Amygdala (tissue), 56 donors: ENCODE measurements around the gene CBFB.
"Not testable (repeated sequence)": the region's sequence is repeated elsewhere in the genome, so short reads cannot be mapped to it uniquely, and the experiment has no call there.

ENCODE experiments used
- DNase-seq, 56 donors: peaks; one replicate each; lab custom pipeline; 2025; lab: John Stamatoyannopoulos, UW

CBFB gene

DNA sequence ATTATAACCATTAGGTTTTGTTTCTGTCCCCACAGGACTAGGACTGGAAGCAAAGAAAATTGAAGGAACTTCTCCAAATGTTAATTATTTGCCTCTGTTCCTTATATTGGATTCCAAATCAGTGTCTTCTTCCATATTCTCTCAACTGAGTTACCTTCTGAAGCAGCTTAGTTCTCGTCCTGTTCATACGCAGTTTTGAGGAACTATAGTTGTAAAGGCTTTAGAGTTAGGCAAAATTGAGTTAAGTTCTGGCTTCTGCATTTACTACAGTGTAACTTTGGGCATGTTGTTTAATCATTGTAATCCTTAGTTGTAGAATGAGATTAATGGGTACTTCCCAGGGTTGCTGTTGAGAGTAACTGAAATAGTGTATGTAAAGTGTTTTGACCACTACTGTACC is 11.2 kb downstream of the CBFB start:
- DNase-seq: no peak

DNA sequence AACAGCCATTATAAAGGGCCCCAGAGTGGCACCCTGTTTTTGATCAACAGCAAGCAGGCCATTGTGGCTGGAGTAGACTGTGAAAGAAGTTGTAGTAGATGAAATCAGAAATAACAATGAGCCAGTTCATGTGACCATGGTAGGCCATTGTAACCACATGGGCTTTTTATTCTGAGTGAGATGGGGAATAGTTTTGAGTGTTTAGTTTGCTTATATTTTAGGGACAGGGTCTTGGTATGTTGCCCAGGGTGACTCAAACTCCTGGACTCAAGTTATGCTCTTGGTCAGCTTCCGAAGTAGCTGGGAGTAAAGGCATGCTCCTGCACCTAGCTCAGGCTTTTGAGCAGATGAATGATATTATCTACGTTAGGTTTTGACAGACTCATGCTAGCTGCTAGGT is 12.0 kb downstream of the CBFB start:
- DNase-seq: peak in 10 of 56 donors; percentile 2 to 50 (median 12)

DNA sequence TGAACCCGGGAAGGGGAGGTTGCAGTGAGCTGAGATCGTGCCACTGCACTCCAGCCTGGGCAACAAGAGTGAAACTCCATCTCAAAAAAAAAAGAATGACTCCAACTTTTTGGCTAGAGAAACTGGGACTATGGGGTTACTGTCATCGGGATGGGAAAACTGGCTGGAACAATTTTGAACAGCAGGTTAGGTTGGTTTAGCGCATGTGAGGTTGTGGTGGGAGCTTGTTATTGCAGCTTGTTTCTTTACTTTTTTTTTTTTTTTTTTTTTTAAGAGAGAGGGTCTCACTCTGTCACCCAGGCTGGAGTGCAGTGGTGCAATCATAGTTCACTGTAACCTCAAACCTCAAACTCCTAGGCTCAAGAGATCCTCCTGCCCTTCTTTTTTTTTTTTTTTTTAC is 12.6 kb downstream of the CBFB start:
- DNase-seq: not testable (repeated sequence)

DNA sequence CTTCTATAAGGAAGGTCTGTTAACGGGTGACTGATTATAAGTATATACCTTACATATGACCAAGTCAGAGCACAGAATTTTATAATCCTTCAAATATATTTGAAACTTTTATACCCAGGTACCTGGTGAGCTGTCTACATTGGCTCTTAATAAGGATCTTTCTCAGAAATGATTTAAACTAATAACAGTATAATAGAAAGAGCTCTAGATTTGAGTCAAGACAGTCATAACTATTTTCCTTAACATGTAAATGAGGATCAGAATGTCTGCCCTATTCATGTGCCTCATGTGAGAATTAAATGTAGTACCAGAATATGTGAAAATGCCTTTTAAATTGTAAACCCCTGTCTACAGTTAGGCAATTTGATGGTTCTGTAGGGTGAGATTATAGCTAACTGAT is 14.5 kb downstream of the CBFB start:
- no peak for DNase-seq

DNA sequence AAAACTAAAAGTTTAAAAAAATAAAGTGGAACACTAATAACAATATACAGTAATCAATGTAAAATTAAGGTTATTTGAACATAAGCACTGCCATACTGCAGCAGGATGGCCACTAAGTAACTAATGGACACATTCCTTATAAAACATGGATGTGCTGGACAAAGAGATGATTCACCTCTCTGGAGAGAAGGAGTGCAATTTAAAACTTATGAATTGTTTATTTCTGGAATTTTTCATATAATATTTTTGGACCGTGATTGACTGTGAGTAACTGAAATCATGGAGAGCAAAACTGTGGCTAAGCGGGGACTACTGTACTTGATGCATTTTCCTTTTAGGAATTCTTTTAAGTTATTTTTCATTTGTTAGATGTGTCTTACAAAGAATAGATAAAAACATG is 21.8 kb downstream of the CBFB start:
- DNase-seq: no peak

DNA sequence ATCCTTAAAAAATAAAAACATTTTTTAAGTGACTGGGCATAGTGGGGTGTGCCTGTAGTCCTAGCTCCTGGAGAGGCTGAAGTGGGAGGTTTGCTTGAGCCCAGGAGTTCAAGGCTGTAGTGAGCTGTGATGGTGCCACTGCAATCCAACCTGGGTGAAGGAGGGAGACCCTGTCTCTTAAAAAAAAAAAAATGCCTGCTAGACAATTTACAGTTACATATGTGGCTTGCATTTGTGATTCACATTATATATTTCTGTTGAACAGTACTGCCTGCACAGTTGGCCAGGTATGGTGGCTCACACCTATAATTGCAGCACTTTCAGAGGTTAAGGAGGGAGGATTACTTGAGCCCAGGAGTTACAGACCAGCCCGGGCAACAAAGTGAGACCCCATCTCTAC is 23.4 kb downstream of the CBFB start:
- DNase-seq: no peak

DNA sequence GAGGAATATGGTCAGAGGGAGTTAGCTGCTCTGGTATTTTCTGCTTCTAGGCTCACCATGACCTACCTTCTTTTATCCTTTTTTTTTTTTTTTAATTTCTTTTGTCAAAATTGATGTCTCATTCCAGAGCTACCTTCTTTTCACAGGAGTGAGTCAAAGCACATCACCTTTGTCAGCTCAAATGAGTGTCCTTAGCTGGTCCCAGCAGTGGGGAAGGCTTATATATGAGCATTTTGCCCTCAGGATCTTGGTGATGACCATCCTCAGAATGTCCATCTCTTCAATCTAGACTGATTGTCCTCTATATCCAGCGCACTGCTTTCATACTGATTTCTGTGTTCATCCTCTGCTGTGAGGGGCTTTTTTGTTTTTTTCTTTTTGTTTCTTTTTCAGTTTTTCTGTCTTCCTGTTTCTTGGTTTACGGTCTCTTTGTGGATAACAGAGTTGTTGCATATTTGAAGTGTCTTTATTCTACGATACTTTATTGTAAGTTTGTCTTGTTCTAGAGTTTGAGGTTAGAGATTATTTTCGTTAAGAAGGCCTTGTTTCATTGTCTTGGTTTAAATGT is 24.9 kb downstream of the CBFB start:
- DNase-seq: no peak

DNA sequence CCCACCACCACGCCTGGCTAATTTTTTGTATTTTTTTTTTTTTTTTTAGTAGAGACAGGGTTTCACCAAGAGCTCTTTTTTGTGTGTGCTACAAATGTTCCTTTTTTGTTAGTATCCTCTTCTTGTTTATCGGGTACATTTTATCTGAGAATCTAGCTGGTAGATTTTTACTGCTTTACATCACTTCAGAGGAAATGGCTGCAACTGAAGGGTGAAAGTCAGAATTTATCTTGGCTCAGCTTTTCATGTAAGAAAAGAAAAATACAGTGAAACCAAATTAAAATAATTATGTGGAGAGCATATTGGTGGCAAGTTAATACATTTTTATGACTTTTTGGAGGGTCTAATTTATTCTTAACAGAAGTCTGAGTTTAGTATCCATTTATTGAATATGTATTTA is 26.0 kb downstream of the CBFB start:
- DNase-seq: no peak

DNA sequence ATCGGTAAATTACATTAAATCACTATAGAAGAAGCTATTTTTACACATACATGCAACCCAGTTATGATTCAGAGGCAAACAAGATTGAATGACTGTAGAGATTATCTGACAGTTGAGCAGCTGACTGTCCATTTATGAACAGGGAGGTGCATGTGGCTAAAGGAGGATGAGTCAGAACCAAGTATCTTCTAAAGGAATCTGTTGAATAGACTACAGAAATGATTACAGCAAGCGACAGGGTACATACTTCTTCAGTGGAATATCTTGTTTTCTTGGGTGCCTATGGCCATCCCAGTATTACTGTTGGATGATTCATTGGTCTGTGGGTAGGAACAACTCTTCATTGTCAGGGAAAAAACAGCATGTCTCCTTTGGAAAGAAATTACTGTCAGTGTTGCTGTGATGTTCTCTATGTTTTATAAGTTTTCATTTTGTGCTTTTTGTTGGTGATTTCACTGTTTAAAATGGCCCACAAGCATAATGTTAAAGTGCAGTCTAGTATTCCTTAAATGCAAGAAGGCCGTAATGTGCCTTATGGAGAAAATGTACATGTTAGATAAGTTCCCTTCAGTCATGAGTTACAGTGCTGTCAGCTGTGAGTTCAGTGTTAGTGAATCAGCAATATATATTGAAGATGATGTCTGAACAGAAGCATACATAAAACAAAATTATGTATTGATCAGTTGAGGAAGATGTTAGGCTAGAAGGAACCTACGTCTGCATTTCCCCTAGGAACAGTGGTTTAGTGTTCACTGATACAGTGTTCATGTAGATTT is 27.0 kb downstream of the CBFB start:
- DNase-seq: peak in 1 of 56 donors; percentile 4

DNA sequence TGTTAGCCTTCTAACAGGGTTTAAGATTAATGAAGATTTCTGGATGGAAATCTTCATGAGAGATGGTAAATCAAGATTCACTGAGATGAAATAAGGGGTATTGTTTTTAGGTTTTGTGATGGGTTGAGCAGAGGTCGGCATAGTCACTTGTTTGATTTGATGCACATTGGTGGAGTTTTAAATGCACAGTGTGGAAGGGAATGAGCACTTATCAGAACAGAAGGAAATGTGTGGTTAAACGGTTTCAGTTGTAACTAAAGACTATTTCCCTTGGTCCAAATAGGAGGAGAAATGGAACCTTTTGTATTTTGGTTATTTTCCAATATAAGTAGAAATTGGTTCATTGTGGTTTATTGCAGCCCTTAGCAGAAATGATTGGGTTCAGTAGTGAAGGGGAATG is 34.1 kb downstream of the CBFB start:
- DNase-seq: no peak

DNA sequence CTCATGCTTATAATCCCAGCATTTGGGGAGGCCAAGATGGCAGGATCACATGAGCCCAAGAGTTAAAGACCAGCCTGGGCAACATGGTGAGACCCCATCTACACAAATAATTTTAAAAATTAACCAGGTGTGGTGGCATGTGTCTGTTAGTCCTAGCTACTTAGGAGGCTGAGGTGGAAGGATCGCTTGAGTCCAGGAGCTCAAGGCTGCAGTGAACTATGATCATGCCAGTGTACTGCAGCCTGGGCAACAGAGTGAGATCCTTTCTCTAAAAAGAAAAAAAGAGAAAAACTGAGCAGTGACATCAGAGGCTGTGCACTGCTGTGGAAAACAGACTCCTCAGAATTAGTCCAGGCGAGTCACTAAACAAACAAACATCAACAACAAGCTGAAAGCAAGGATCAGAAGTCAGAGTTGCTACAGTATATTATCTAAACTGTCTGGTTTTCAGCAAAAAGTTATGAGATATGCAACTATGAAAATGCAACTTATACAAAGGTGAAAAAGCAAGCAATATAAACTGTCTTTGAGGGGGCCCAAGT is 39.3 kb downstream of the CBFB start:
- no peak for DNase-seq

DNA sequence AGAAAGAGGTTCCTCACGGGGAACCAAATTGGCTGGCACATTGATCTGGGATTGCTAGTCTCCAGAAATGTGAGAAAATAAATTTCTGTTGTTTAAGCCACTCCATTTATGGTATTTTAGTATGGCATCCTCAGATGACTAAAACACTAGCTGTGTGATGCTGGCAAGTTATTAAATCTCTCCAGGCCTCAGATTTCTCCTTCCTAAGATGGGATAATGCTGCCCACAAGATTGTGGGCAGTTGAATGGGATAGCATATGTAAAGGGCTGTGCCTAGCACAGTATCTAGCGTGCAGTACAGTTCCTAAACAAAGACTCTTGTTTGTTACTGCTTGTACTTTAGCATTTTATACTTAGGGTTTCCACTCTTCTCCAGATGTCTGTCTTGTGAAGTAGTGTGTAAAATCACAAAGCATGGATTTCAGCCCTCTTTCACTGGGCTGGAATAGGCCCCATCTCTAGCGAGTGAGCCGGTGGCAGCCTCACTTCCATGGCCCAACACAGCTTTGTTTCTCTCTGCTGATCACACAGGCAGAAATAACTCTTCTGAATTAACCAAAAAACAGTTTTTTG is 42.6 kb downstream of the CBFB start:
- peak in 4 of 56 donors; percentile 3 to 27 (median 10) for DNase-seq

DNA sequence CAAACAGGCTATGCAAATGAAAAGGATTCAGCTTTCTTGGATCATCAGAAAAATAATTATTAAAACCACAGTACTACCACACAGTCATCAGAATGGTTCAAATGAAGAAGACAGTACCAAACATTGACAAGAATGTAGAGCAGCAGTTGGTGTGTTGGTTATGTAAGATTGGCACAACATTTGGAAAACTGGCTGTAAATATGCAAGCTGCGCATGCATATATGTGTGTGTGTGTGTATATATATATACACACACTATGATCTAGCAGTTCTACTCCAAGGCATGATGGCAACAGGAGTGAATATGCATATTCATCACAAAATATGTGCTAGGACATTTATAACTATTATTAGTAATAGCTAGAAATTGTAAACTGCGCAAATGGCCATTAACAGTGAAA is 46.4 kb downstream of the CBFB start:
- DNase-seq: no peak

DNA sequence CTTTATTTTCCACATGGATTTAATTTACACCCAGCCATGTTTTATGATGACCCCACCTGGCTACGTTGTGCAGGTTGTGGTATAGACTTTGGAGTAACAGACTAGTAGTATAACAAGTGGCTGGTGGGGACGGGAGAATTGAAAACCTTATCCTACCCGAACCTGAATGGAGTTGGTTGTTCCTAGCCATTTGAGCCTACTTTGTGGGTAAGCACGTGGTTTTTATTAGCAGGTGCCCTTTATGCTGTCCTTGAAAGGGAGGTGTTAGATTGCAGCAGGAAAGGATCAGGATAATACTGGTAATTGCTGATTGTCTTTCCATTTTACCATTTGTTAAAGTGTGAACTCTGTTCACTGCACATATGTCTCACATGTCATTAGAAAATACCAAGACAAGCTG is 48.9 kb downstream of the CBFB start:
- DNase-seq: no peak

DNA sequence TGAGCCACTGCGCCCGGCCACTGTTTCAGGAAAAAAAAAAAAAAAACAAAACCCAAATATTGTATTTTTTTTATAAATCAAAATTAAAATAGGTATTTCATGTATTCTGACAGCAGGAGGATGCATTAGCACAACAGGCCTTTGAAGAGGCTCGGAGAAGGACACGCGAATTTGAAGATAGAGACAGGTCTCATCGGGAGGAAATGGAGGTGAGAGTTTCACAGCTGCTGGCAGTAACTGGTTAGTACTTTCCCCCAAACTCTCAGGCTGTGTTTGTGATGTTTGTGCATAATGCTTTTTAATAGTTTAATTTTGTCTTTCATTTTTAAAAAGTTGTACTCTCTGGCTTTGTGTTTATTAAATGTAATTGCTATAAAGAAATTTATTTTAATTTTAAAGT is 53.2 kb downstream of the CBFB start:
- no peak for DNase-seq

DNA sequence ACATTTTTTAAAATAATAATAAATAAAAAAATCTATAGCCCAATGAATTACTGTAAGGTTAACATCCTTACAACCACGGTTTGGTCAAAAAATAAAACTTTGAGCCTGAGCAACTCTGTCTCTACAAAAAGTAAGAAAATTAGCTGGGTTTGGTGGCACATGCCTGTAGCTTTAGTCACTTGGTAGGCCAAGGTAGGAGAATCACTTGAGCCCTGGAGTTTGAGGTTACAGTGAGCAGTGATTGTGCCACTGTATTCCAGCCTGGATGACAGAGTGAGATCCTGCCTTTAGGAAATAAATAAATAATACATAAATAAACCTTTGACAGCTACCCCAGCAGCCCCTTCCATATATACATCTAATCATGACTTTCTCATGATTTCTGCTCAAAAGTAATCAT is 53.9 kb downstream of the CBFB start:
- DNase-seq: no peak

DNA sequence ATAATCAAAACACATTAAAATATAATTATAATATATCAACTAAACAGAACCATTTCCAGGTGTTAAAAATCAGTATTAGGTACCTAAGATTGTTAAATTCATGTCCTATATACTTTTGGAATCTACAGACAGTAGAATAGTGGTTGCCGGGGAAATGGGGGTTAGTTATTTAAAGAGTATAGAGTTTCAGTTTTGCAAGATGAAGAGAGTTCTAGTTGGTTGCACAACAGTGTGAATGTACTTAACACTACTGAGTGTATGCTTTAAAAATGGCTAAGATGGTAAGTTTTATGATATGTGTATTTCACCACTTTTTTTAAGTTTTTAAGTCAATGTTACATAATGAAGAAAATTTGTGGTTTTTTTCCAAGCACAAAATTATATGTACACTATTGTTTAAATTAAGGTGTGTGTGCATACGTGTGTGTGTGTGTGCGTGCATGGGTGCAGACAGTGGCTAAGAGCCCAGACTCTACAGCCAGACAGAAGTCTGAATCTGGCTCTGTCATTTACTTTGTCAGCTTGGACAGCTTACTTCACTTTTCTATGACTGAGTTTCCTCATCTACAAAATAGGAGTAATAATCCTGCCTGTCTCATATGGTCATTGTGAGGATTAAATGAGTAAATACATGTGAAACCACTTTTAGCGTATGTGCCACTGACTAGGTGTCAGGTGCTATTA is 55.5 kb downstream of the CBFB start:
- DNase-seq: no peak

DNA sequence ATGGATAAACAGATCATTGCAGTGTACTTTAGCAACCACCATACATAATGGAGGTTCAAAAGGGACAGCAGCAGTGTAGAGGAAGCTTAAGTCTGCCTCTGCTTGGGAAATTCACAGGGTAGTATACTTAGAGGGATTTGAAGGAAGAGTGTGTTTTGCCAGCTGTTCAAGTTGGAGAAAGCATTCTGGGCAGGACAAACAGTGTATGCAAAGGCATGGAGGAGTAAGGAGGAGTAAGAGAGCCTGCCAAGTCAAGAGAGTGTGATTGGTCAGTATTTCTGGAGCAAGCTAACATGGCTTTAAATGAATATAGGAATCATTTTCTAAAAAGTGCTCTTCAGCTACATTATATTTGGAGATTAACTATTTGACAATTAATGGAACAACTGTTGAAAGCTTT is 57.9 kb downstream of the CBFB start:
- DNase-seq: no peak

DNA sequence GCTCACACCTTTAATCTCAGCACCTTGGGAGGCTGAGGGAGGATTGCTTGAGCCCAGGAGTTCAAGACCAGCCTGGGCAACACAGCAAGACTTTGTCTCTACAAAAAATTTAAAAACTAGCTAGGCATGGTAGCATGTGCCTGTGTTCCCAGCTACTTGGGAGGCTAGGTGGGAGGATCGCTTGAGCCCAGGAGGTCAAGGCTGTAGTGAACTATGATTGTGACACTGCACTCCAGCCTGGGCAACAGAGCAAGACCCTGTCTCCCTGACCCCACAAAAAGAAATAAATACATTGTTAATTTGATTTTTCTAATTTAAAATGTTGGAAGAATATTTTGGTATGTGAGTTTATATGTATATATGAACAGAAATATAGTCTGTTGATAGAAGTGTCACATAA is 58.3 kb downstream of the CBFB start:
- DNase-seq: no peak

DNA sequence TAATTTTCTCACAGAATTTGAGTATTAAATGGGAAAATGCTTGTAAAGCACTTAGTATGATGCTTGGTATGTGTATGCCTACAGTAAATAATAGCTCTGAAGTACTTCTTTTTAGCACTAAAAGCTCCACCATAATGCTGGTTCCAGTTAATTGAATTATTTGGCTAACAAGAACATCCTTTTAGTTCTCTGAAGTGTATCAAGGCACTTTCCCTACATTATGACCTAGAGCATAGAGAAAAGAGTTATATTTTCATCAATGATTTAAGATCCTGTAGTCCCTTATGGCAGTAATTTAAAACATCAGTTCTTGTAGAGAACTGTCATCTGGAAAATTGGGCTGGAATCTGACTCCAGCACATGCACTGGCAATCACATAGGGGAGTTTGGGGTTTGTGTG is 58.9 kb downstream of the CBFB start:
- no peak for DNase-seq

DNA sequence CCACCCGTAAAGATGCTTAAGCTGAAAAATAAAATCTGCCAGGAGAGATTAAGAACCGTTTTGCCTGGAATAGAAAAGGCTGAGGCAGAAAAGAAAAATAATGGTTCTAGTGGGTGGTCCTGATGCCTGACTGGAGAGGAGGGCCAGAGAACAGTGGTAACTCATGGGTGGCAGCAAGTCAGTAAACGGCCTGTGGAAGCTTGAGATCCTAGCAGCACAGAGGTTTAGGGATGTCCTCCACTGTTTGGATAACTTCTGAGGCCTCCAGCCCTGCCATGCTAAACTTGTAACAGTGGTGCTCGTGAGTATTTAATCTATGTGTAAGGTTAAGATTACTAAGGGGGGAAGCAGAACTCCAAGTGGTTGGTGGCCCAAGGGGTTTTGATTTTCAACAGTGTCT is 59.6 kb downstream of the CBFB start:
- no peak for DNase-seq
